ENCODE data around the gene CYP27B1. TPM values are rescaled to one million over a fixed set of nuclear protein-coding genes. Genes with fewer than 3 reads are reported as not detected.

Gene CYP27B1
- total and polyA plus RNA-seq, 10 of the 15 experiments (the other 5 are each of a cell fraction or from before 2014, with no cell fraction given) = 0.10 to 2.7 (median 1.1) TPM

DNA sequence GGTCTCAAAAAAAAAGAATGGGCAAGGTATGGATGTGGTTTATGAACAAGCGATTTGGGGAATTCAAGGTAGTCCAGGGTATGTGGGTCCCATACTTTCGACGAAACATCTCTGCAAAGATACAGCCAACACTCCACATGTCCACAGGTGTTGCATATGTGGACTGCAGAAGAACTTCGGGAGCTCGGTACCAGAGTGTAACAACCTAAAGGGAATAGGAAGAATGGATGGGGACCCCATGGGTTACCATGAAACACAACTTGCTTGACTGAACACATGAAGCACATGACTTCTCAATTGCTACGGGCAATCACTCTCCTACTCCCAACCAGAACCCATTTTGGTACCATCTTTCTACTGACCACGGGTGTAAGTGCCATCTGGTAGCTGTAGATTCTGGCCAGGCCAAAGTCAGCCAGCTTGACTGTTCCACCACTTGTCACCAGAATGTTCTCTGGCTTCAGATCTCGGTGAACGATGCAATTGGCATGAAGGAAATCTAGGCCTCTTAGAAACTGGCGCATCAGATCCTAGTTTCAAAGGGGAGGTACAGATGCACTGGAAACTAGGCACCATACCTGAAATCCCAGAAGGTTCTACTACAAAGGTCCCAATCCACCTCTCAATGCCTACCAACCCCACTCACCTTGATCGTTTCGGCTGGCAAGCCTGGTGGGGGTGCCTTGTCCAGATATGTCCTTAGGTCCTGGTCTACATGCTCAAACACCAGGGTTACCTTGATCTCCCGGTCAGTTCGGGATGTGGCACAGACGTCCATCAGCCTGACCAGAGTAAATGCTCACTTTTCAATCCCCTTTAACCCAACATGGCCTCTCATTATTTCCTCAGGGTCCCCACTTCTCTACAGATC lies 16.1 kb downstream of the CYP27B1 start:
- FAIRE-seq (no peak), DNase-seq (ENCODE audit: low read depth, low spot score) (no peak), ATAC-seq (no peak)
- H3K4me3 ChIP-seq = peak overlapping the region; percentile 79
- CTCF ChIA-PET = interaction anchor here (0.8 to 1.9 kb wide), 2 partner anchors 10 to 32 kb away, joined by 3 to 9 read pairs; no protein-coding TSS in a partner anchor
- H2AFZ ChIP-seq (ENCODE audit: control insufficient read depth, low read depth, low read length) = no peak overlapping the region
- BruUV-seq (replicated peaks) = no TSS peak
- peak overlapping the region; percentile 94 for H3K27ac ChIP-seq (ENCODE audit: control insufficient read depth, insufficient read depth)
- intact Hi-C loops (cut with micrococcal nuclease; ENCODE audit: unreplicated experiment) (loop anchor here (10.0 kb wide), 1 partner anchor 276 kb away; the partner anchor contains the start of gene ARHGAP9), in situ Hi-C loops (cut with MboI) (no loop called here)
- H4K20me1 ChIP-seq (ENCODE audit: control insufficient read depth, insufficient read depth) = no peaks in the 10 kb centered on the region
- POLR2A ChIA-PET = interaction anchor here (0.8 kb wide), 1 partner anchor 9 kb away, joined by 3 read pairs; no protein-coding TSS in a partner anchor
- H3K79me2 ChIP-seq (ENCODE audit: control insufficient read depth, insufficient read depth, low read length) = peaks cover 30% of the 10 kb centered on the region
- RAD21 ChIA-PET (ENCODE audit: unreplicated experiment) = interaction anchor here (1.2 kb wide), 1 partner anchor 9 kb away, joined by 3 read pairs; no protein-coding TSS in a partner anchor
- no peaks in the 10 kb centered on the region for H3K27me3 ChIP-seq (replicated peaks in 1 of 2; ENCODE audit: control insufficient read depth in 2 of 2, insufficient read depth in 2 of 2, low read length in 1 of 2)
- 80% methylated on average over 15 of the region's 15 CpGs for WGBS (ENCODE audit: insufficient coverage, insufficient replicate concordance, low lambda C conversion rate, missing lambda C conversion rate)
- TF ChIP-seq BCLAF1 (IDR thresholded peaks at IDR 0.05) = no peak
- 0 out of 2 replicates have a peak, but pooled peaks have one; percentile 27 for TF ChIP-seq PML (IDR thresholded peaks at IDR 0.05; ENCODE audit: low read length)
- no peak for TF ChIP-seq E2F8 (IDR thresholded peaks at IDR 0.05; ENCODE audit: low read depth, partially characterized antibody)
- 0 out of 2 replicates have a peak, but pooled peaks have one; percentile 31 for TF ChIP-seq WRNIP1 (IDR thresholded peaks at IDR 0.05; ENCODE audit: borderline replicate concordance, low read depth, low read length)
- TF ChIP-seq POLR2AphosphoS5 (IDR thresholded peaks at IDR 0.05; ENCODE audit: low read length) = peak; percentile 36; the same call in 1 of the 2 replicates
- no peak for TF ChIP-seq EP300 (IDR thresholded peaks at IDR 0.05; ENCODE audit: borderline replicate concordance in 1 of 2, control insufficient read depth in 1 of 2, low read depth in 2 of 2, low read length in 2 of 2)
- peak; percentile 17; the same call in 1 of the 2 replicates for TF ChIP-seq MTA3 (IDR thresholded peaks at IDR 0.05; ENCODE audit: borderline replicate concordance, low read length)
- H3K4me2 ChIP-seq (ENCODE audit: control insufficient read depth, insufficient read depth) = peak overlapping the region; percentile 78
- H3K4me1 ChIP-seq (ENCODE audit: control insufficient read depth, insufficient read depth, low read length) = peaks cover 25% of the 10 kb centered on the region
- H3K9me3 ChIP-seq (replicated peaks; ENCODE audit: control insufficient read depth, insufficient read depth, low read length) = no peaks in the 10 kb centered on the region
- peak overlapping the region; percentile 99 for H3K9ac ChIP-seq (ENCODE audit: control insufficient read depth, insufficient read depth, low read length)
- H3K36me3 ChIP-seq (ENCODE audit: control insufficient read depth in 2 of 2, insufficient read depth in 2 of 2, low read length in 1 of 2) = peaks cover 6 to 7% of the 10 kb centered on the region in 2 experiments
- SMC1A ChIA-PET (ENCODE audit: uncharacterized antibody, unreplicated experiment) = interaction anchor here (1.8 kb wide), 1 partner anchor 9 kb away, joined by 4 read pairs; no protein-coding TSS in a partner anchor

Data from GM12878 (cell line).